Kidney epithelial cell (primary cell): ENCODE results near the gene TNS2. TPM values are rescaled to one million over a fixed set of nuclear protein-coding genes. Genes with fewer than 3 reads are reported as not detected.

Experiments used
- DNase-seq: peaks from one replicate; pipeline ENCODE4 v3.0.0-alpha.2; 2010; ENCODE audit warnings: low read depth
- H3K27me3 ChIP-seq: 2 replicates; pipeline ENCODE4 v1.6.0; 2011; ENCODE audit warnings: low read length; ENCODE audit not compliant: control insufficient read depth, insufficient read depth
- H3K36me3 ChIP-seq: 2 replicates; pipeline ENCODE4 v1.5.1; 2011; ENCODE audit warnings: low read length; ENCODE audit not compliant: control insufficient read depth, insufficient read depth
- H3K4me3 ChIP-seq: 2 replicates; pipeline ENCODE4 v1.5.1; 2011; ENCODE audit warnings: low read depth, mild to moderate bottlenecking, control low read depth, low read length
- total RNA-seq: library from RNA; depleted of rRNA; stranded (reverse); fragments of >200 nt; gene quantifications from 2 replicates; pipeline ENCODE4 v1.2.3, GENCODE V29; 2015
- TF ChIP-seq, protein P1 (sequence below): IDR thresholded peaks from 2 replicates; pipeline ENCODE4 v1.5.1; 2011; ENCODE audit warnings: mild to moderate bottlenecking, moderate library complexity, low read length, control low read depth, inconsistent platforms; ENCODE audit not compliant: insufficient read depth, poor library complexity, severe bottlenecking

TNS2 gene
- total RNA-seq, 1 donor from 2014 or later = 3.8 TPM

DNA sequence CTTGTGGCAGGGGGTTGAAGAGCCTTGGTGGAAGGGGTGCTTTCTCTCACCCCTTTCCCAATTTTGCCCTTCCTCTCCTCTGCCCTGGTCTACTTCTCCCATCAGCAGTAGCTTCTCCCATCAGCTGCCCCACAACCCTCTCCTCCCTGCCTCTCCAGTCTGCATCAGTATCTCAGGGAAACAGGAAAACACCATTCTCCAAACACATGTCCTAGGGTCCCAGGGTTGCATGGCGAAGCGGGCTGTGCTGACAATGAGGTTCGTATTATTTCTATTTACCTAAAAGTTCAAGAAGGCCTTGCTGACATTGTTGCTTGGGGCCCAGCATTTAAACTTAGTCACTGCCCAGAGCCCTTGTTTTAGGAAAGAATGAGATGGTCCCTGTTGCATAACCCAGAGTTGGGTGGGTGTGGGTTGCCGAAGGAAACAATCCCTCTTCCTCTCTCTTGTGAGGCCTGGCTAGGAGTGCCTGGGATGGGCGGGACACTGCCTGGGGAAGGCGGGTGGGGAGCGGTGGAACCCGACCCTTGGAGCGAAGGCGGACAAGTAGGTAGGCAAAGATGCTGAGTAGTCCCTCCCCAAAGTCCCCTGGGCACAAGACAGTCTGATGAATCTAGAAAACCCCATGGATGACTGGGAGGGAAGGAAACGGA, 46.4 kb downstream of the TNS2 start:
- no peaks in the 10 kb centered on the region for H3K36me3 ChIP-seq
- H3K27me3 ChIP-seq = no peaks in the 10 kb centered on the region
- no peak overlapping the region for H3K4me3 ChIP-seq
- DNase-seq = no peak
- TF ChIP-seq, protein P1, sequence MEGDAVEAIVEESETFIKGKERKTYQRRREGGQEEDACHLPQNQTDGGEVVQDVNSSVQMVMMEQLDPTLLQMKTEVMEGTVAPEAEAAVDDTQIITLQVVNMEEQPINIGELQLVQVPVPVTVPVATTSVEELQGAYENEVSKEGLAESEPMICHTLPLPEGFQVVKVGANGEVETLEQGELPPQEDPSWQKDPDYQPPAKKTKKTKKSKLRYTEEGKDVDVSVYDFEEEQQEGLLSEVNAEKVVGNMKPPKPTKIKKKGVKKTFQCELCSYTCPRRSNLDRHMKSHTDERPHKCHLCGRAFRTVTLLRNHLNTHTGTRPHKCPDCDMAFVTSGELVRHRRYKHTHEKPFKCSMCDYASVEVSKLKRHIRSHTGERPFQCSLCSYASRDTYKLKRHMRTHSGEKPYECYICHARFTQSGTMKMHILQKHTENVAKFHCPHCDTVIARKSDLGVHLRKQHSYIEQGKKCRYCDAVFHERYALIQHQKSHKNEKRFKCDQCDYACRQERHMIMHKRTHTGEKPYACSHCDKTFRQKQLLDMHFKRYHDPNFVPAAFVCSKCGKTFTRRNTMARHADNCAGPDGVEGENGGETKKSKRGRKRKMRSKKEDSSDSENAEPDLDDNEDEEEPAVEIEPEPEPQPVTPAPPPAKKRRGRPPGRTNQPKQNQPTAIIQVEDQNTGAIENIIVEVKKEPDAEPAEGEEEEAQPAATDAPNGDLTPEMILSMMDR = no peak

DNA sequence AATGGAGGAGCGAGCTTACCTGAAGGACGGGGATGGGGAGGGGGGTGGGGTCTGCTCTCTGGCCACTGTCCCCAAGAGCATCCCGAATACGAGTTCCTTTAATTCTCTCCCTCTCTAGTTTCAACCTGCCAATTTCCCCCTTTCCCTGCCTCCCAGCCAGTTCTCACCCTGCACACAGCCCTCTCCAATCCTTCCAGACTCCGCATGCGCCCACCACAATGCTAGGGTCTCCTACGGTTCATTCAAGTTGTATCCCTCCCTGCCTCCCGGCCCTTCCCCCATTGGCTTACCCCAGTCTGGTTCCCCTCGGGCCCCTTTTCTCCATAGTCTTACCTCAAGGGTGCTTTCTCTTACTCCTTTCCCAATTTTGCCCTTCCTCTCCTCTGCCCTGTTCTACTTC, 46.9 kb downstream of the TNS2 start:
- no peak for DNase-seq
- Histone ChIP-seq H3K4me3 (peak overlapping the region; percentile 63), H3K27me3 (no peaks in the 10 kb centered on the region), H3K36me3 (no peaks in the 10 kb centered on the region)
- TF ChIP-seq, protein P1 = no peak

DNA sequence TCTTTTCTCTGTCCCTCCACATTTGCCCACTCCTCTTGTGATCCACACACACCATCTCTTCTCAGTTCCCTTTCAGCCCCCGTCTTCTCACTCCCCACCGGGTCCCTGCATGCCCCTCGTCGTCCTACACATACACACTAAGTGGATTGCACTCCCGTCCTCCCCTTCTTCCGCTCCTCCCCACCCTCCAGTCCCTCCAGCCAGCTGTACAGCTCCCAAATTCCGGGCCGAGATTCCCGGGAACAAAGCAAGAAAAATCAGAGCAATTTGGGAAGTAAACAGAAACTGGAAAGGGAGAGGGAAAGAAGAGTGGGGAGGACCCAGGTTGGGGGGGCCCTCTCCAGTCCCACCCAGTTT, 47.3 kb downstream of the TNS2 start:
- TF ChIP-seq, protein P1 = no peak
- no peak for DNase-seq

DNA sequence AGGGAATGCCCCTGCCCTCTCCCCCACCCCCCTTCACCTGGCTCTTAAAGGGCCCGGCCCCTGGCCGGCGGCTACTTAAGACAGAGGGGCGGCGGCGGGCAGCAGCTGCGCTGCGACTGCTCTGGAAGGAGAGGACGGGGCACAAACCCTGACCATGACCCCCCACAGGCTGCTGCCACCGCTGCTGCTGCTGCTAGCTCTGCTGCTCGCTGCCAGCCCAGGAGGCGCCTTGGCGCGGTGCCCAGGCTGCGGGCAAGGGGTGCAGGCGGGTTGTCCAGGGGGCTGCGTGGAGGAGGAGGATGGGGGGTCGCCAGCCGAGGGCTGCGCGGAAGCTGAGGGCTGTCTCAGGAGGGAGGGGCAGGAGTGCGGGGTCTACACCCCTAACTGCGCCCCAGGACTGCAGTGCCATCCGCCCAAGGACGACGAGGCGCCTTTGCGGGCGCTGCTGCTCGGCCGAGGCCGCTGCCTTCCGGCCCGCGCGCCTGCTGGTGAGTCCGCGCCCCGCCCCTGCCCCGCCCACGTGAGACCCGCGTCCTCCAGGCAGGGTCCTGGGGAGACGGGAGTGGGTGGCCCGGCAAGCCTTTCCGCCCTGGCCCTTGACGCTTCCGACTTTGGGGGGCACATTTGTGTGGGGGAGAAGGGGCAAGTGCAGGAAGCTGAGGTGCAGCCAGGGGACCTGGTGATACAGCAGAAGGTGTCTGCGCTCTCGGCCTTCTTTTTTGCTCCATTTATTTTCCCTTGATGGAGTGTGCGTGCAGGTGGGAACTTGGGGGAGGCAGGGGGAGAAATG, 47.9 kb downstream of the TNS2 start, which contains the start of gene IGFBP6:
Gene IGFBP6 (plus strand): TSS at position 104 of the 790 bp plus-strand sequence. CDS start 51 bp downstream, at position 155.
- H3K36me3 ChIP-seq = no peaks in the 10 kb centered on the region
- peak within 1 kb of the TSS; percentile 63 for H3K4me3 ChIP-seq
- TF ChIP-seq, protein P1 = no peak
- H3K27me3 ChIP-seq = no peaks in the 10 kb centered on the region
- no peak for DNase-seq

More for the DNA sequence above, 47.3 kb downstream of the TNS2 start:
- Histone ChIP-seq H3K36me3 (no peaks in the 10 kb centered on the region), H3K4me3 (peak overlapping the region; percentile 63), H3K27me3 (no peaks in the 10 kb centered on the region)

DNA sequence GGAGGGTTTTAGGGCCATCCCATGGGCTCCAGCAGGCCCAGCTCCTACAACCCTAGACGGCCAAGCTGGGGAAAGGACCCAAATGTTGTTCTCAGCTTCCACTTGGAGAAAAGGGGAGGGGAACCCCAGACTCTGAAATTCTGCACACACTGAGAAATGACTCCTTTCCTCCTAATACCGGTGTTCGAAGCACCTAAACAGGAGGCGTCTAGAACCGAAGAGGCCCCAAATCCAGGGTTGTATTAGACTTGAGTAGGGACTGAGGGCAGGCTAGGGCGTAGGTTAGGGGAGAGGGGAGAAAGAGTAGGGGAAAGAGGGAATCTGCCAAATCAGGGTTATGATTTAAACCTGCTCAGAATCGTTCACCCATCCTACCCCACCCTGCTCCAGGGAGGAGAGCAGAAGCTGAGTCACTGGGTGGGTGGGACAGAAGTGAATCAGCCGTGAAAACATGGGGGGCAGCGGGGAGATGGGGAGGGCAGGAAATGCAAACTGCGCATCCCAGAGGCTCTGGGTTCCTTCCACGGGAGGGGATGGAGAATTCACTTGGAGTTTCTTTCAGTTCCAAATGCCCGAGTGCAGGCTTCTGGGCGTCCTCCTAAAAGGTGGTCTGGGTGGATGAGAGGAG, 48.6 kb downstream of the TNS2 start:
- Histone ChIP-seq H3K27me3 (no peaks in the 10 kb centered on the region), H3K4me3 (peak overlapping the region; percentile 63), H3K36me3 (no peaks in the 10 kb centered on the region)
- no peak for DNase-seq
- TF ChIP-seq, protein P1 = no peak
